ENCODE measurements around the gene SHMT2. TPM values are rescaled to one million over a fixed set of nuclear protein-coding genes. Genes with fewer than 3 reads are reported as not detected.
A peak's percentile ranks its signal among the peaks of the same experiment; 100 is the strongest.

The SHMT2 gene
- total RNA-seq, 2 experiments from 2014 or later: 517 to 532 TPM

DNA sequence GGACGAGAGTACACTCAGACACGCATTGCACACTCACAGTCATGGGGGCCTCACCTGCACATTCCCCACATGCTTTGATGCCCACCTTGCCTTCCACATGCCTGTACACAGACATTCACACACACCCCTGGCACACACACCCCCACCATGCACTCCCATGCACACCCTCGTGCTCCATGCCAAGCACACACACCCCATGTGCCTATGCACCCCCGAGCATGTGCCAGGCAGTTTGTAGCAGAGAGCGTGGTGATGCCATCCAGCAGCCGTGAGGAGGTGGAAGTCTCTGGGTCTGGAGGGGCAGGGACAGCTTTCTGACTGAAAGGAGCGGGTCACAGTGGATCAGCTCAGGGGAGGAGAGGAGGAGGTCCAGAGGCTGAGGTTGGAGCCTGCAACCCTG is 23.6 kb upstream of the SHMT2 start:
- H3K27me3 Mint-ChIP-seq: no peaks in the 10 kb centered on the region
- no peaks in the 10 kb centered on the region for H3K36me3 Mint-ChIP-seq
- no peaks in the 10 kb centered on the region for H3K9me3 Mint-ChIP-seq

DNA sequence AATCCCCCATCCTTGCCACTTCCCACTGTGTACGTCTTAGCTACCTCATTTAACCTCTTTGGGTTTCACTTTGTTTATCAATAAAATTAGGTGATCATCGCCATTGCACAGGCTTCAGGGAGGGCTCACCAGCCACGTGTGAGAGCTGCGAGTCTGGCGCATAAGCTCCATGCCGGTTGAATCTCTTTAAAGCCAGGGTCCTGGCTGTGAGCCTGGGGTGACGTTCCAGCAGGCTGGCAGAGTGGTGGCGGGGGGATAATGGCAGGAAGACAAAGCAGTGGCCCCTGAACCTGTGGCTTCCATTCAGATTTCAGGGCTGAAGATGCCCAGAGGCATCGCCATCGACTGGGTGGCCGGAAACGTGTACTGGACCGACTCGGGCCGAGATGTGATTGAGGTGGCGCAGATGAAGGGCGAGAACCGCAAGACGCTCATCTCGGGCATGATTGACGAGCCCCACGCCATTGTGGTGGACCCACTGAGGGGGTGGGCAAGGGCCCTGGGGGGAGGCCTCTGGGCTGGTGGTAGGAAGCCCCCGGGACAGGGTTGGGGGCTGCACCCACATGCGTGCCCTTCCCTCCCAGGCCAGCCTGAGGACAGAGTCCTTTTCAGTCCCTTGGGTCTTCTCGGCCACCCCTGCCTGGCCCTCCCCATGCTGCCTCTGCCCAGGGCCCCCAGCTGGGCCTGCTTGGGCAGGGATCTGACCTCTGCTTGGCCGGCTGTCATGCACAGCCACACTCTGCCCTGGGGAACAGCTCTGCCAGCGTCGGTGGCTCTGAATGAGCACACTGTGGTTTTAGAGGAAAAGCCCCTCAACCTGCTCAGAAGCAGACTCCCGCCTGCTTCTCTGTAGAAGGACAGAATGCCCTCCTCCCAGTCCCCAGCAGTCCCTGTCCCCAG is 21.5 kb upstream of the SHMT2 start:
- Mint-ChIP-seq H3K27me3 (no peaks in the 10 kb centered on the region), H3K27ac (no peak overlapping the region), H3K4me3 (no peak overlapping the region), H3K9me3 (no peaks in the 10 kb centered on the region), H3K36me3 (no peaks in the 10 kb centered on the region), H3K4me1 (no peaks in the 10 kb centered on the region)
- no peak for DNase-seq

More for the DNA sequence above, 23.6 kb upstream of the SHMT2 start:
- Mint-ChIP-seq H3K27ac (no peak overlapping the region), H3K4me1 (no peaks in the 10 kb centered on the region), H3K4me3 (no peak overlapping the region)
- DNase-seq: no peak

DNA sequence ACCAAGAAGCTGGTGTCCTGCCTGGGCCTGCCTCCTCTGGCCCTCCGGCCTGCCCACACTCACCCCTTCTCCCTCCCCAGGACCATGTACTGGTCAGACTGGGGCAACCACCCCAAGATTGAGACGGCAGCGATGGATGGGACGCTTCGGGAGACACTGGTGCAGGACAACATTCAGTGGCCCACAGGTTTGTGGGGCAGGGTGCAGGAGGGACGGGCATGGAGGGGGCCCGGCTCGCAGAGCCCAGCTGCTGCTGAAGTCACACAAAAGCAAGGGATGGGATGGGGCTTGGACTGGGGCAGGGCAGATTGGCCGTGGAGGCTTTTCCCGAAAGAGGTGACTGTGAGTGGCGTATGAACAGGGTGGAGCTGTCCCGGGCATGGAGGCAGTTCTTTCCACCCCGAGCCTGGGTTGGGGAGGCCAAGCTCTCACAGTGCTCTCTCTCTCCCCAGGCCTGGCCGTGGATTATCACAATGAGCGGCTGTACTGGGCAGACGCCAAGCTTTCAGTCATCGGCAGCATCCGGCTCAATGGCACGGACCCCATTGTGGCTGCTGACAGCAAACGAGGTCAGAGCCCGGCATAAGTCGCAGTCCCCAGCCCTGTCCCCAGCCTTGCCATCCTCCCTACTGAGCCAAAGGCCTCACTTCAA is 20.8 kb upstream of the SHMT2 start:
- Mint-ChIP-seq H3K27me3 (peaks cover 6% of the 10 kb centered on the region), H3K4me3 (no peak overlapping the region), H3K9me3 (no peaks in the 10 kb centered on the region), H3K27ac (no peak overlapping the region), H3K4me1 (peaks cover 4% of the 10 kb centered on the region), H3K36me3 (no peaks in the 10 kb centered on the region)
- DNase-seq: no peak

DNA sequence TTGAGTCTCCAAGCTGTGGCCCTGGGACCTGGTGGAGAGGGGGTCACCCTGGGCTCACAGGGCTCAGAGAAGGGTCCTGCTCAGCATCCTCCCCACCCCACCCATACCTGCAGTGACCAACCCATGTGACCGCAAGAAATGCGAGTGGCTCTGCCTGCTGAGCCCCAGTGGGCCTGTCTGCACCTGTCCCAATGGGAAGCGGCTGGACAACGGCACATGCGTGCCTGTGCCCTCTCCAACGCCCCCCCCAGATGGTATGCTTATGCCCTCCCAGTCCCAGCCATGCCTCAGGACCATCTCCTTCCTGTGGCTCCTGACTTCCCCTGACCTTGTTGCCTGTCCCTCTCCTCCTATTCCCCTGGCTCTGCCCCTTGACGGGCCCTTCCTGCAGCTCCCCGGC is 19.6 kb upstream of the SHMT2 start:
- peaks cover 18% of the 10 kb centered on the region for H3K27me3 Mint-ChIP-seq
- peaks cover 10% of the 10 kb centered on the region for H3K4me1 Mint-ChIP-seq
- no peak overlapping the region for H3K4me3 Mint-ChIP-seq
- no peaks in the 10 kb centered on the region for H3K9me3 Mint-ChIP-seq
- H3K36me3 Mint-ChIP-seq: no peaks in the 10 kb centered on the region
- no peak overlapping the region for H3K27ac Mint-ChIP-seq
- no peak for DNase-seq

DNA sequence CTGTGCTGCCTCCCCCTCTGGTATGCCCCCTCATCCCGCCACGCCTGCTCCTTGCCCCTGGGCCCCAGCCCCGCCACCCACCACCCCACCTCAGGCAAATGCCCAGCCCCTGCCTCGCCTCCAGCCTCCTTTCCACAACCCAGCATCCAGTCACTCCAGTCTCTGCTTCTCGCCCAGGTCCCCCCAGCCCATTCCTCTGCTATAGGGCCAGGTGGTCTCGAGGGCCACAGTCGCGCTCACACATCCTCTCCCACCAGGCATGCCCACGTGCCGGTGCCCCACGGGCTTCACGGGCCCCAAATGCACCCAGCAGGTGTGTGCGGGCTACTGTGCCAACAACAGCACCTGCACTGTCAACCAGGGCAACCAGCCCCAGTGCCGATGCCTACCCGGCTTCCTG is 19.1 kb upstream of the SHMT2 start:
- no peak overlapping the region for H3K27ac Mint-ChIP-seq
- no peak overlapping the region for H3K4me3 Mint-ChIP-seq
- H3K4me1 Mint-ChIP-seq: peaks cover 14% of the 10 kb centered on the region
- no peaks in the 10 kb centered on the region for H3K9me3 Mint-ChIP-seq
- DNase-seq: no peak
- H3K27me3 Mint-ChIP-seq: peaks cover 23% of the 10 kb centered on the region
- H3K36me3 Mint-ChIP-seq: no peaks in the 10 kb centered on the region

DNA sequence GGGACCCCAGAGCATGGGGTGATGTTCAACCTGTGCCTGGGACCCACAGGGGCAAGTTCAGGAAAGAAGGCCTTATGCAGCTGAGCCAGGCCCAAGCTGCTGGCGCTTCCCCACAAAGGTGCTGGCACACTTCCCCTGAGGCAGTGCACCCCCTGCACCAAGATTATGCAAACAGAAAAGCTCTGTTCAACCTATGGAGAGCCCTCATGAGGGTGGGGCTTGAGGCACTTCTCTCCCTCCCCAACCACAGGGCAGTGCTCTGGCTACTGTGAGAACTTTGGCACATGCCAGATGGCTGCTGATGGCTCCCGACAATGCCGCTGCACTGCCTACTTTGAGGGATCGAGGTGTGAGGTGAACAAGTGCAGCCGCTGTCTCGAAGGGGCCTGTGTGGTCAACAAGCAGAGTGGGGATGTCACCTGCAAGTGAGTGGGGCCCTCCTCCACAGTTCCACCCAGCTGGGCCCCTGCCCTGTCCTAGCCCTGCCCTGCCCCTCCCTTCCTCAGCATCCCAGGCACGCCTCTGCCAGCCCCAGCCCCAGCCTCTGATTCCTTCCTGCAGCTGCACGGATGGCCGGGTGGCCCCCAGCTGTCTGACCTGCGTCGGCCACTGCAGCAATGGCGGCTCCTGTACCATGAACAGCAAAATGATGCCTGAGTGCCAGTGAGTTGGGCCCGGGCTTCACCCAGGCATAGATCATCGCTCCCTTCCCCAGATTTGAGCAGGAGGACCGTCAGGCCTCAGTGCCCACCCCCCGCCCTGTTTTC is 18.4 kb upstream of the SHMT2 start:
- DNase-seq: no peak
- Mint-ChIP-seq H3K4me1 (peaks cover 19% of the 10 kb centered on the region), H3K36me3 (no peaks in the 10 kb centered on the region), H3K9me3 (no peaks in the 10 kb centered on the region), H3K27ac (no peak overlapping the region), H3K27me3 (peaks cover 30% of the 10 kb centered on the region), H3K4me3 (no peak overlapping the region)

DNA sequence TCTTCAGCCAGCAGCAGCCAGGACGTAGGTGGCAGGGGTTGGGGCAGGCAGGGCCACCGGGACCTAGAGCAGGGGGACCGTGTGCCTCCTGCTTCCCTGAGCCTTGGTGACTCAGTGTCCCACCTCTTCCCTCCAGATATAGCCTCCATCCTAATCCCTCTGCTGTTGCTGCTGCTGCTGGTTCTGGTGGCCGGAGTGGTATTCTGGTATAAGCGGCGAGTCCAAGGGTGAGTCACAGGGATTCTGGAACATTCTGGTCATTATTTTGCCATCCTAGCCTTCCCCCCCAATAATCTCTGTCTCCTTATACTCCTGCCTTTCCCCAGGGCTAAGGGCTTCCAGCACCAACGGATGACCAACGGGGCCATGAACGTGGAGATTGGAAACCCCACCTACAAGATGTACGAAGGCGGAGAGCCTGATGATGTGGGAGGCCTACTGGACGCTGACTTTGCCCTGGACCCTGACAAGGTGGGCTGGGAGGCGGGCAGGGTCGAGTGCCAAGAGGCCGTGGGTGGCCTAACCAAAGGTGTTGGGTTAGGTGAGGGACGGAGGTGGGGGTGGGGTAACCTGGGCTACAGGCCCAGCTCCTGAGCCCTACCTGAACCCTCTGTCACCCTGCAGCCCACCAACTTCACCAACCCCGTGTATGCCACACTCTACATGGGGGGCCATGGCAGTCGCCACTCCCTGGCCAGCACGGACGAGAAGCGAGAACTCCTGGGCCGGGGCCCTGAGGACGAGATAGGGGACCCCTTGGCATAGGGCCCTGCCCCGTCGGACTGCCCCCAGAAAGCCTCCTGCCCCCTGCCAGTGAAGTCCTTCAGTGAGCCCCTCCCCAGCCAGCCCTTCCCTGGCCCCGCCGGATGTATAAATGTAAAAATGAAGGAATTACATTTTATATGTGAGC is 17.5 kb upstream of the SHMT2 start:
- no peaks in the 10 kb centered on the region for H3K36me3 Mint-ChIP-seq
- no peak overlapping the region for H3K27ac Mint-ChIP-seq
- no peaks in the 10 kb centered on the region for H3K9me3 Mint-ChIP-seq
- H3K27me3 Mint-ChIP-seq: peaks cover 32% of the 10 kb centered on the region
- H3K4me1 Mint-ChIP-seq: peaks cover 19% of the 10 kb centered on the region
- no peak overlapping the region for H3K4me3 Mint-ChIP-seq
- DNase-seq: no peak

DNA sequence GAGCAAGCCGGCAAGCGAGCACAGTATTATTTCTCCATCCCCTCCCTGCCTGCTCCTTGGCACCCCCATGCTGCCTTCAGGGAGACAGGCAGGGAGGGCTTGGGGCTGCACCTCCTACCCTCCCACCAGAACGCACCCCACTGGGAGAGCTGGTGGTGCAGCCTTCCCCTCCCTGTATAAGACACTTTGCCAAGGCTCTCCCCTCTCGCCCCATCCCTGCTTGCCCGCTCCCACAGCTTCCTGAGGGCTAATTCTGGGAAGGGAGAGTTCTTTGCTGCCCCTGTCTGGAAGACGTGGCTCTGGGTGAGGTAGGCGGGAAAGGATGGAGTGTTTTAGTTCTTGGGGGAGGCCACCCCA is 16.8 kb upstream of the SHMT2 start:
- Mint-ChIP-seq H3K27me3 (peaks cover 39% of the 10 kb centered on the region), H3K4me3 (no peak overlapping the region), H3K9me3 (no peaks in the 10 kb centered on the region), H3K36me3 (no peaks in the 10 kb centered on the region), H3K4me1 (peaks cover 24% of the 10 kb centered on the region), H3K27ac (no peak overlapping the region)
- no peak for DNase-seq

DNA sequence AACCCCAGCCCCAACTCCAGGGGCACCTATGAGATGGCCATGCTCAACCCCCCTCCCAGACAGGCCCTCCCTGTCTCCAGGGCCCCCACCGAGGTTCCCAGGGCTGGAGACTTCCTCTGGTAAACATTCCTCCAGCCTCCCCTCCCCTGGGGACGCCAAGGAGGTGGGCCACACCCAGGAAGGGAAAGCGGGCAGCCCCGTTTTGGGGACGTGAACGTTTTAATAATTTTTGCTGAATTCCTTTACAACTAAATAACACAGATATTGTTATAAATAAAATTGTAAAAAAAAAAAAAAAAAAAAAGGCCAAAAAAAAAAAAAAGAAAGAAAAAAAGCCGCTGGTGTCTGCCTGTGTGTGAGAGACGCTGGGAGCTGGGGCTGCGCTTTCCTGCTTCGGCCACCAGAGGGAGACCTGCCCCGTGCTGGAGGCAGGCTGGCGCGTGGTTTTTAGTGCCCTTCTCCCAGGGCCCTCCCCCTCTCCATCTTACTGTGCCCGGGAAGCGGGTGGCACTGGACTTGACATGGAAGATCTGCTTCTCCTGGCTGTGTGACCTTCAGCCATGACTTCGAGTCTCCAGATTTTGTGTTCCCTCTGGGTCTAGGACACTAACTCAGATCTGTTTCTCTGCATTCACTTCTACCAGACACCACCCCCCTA is 16.3 kb upstream of the SHMT2 start:
- no peaks in the 10 kb centered on the region for H3K36me3 Mint-ChIP-seq
- peaks cover 24% of the 10 kb centered on the region for H3K4me1 Mint-ChIP-seq
- H3K27me3 Mint-ChIP-seq: peaks cover 44% of the 10 kb centered on the region
- peak; percentile 80 for DNase-seq
- H3K9me3 Mint-ChIP-seq: no peaks in the 10 kb centered on the region
- H3K27ac Mint-ChIP-seq: no peak overlapping the region
- no peak overlapping the region for H3K4me3 Mint-ChIP-seq

DNA sequence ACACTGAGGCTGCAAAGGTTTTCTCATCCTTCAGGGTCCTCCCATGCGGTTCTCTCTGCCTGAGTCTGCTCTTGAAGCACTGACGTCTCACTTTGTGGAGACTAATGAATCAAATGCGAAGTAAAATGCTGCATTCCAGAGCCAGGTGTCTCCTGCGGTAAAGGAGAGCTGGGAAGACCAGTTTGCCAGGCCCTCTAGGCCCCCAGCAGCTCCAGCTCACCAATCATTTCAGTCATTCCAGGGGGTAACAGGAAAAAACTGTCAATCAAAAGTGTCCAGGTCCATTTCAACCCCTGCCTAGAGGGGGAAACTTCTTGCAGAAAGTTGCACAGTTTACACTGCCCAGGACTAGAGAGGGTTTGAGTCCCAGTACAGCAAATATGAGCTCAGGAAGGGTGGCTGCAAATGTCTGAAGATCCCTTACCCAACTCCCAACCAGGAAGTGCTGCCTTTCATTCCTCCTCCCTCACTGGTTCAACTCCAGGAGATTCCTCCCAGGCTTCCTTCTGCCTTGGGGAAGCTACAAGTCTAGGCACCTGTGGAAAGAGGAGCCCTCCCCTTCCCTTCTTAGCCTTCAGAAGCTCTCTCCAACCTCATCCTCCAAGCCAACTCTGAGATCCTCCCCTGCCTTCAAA is 15.6 kb upstream of the SHMT2 start:
- H3K4me1 Mint-ChIP-seq: peaks cover 24% of the 10 kb centered on the region
- no peak for DNase-seq
- H3K36me3 Mint-ChIP-seq: no peaks in the 10 kb centered on the region
- no peak overlapping the region for H3K27ac Mint-ChIP-seq
- peaks cover 51% of the 10 kb centered on the region for H3K27me3 Mint-ChIP-seq
- H3K4me3 Mint-ChIP-seq: no peak overlapping the region
- no peaks in the 10 kb centered on the region for H3K9me3 Mint-ChIP-seq

DNA sequence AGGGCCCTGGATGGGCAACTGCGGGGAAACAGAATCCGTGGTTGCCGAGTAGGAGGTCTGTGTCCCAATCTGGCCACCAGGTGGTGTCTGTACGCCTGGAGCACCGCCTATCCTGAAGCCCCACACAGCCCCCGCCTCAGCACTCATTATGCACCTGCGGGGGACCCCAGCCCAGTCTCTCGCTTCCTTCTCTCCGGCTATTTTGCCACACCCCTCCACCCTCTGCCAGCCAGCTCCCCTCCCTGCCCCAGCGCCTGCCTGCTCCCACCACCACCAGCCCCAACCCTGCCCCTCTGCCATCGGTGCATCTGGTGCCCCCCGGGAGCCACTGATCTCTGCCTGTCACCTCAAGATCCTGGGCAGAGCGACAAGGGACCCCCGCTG is 15.1 kb upstream of the SHMT2 start:
- DNase-seq: peak; percentile 71
- no peak overlapping the region for H3K27ac Mint-ChIP-seq
- no peaks in the 10 kb centered on the region for H3K36me3 Mint-ChIP-seq
- H3K9me3 Mint-ChIP-seq: no peaks in the 10 kb centered on the region
- H3K4me3 Mint-ChIP-seq: no peak overlapping the region
- H3K27me3 Mint-ChIP-seq: peaks cover 56% of the 10 kb centered on the region
- H3K4me1 Mint-ChIP-seq: peaks cover 24% of the 10 kb centered on the region

DNA sequence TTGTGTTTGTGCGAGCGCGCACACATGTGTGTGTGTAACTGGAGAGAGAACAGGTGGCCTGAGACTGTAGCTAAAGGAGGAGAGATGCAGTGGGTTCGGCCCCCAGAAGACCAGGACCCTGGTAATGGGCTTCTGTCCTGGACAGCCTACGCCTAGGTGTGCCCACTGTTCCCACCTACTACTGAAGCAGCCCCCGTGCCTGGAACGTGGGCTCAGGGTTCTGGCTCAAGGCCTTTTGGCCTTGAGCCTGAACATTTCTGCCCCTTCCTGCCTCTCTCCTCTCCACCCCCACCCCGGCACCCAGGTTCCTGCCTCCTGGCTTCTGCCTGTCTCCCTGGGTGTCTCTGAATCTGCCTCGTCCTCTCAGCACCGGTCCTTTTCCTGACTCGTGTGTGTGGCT is 14.4 kb upstream of the SHMT2 start:
- Mint-ChIP-seq H3K27me3 (peaks cover 62% of the 10 kb centered on the region), H3K27ac (no peak overlapping the region), H3K4me3 (no peak overlapping the region), H3K4me1 (peaks cover 24% of the 10 kb centered on the region), H3K9me3 (no peaks in the 10 kb centered on the region), H3K36me3 (no peaks in the 10 kb centered on the region)
- no peak for DNase-seq

DNA sequence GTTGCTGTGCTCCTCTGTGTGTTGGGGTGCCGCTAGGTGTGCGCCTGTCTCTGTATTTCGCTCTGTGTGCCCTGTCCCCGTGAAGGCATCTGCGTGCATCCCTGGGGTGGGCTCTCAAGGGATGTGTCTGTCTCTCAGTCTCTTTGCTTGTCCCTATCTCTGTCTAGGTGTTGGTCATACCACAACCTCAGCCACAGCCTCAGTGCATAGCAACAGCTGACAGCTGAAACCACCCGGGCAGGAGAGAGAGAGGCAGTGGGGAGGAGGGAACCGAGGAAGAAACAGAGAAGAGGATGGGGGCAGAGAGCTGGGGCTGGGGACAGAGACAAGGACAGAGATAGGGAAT is 13.9 kb upstream of the SHMT2 start:
- Mint-ChIP-seq H3K4me1 (peaks cover 25% of the 10 kb centered on the region), H3K9me3 (no peaks in the 10 kb centered on the region), H3K27me3 (peaks cover 65% of the 10 kb centered on the region), H3K36me3 (no peaks in the 10 kb centered on the region), H3K27ac (no peak overlapping the region), H3K4me3 (peak overlapping the region; percentile 64)
- DNase-seq: no peak
